ENCODE data around the gene SLAMF7. TPM values are rescaled to one million over a fixed set of nuclear protein-coding genes. Genes with fewer than 3 reads are reported as not detected.

SLAMF7 gene
- total RNA-seq, 1 donor: not detected

DNA sequence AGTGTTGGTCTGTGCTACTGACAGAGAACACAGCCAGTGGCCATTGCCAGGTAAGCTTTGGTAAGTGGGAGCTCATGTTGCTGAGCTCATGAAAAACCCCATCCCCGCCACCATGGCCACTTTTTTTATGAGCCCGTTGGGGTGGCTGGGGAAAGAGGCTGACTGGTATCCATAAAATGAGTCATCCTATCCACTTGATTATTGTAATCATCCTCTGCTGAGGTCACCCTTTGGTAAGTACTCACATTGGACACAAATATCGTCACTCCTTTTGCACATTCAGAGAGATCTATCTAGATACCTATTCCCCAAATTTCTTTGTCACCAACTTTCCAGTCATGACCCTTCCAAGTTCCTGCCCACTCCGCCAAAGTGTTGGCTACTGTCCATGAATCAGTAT, 22.0 kb downstream of the SLAMF7 start:
- no peaks in the 10 kb centered on the region for H3K9me3 ChIP-seq (ENCODE audit: low read depth, low read length)
- no peaks in the 10 kb centered on the region for H3K79me2 ChIP-seq (ENCODE audit: insufficient read depth, low read length)
- no peaks in the 10 kb centered on the region for H3K4me1 ChIP-seq (ENCODE audit: insufficient read depth, low read length)
- H3K4me2 ChIP-seq (ENCODE audit: insufficient read depth, low read length): no peak overlapping the region
- H3K27ac ChIP-seq (ENCODE audit: low read depth, low read length): no peak overlapping the region
- H4K20me1 ChIP-seq (ENCODE audit: insufficient read depth, low read length): no peaks in the 10 kb centered on the region
- DNase-seq (ENCODE audit: insufficient read length, low spot score, missing footprints): no peak
- H3K36me3 ChIP-seq (ENCODE audit: insufficient read depth, low read length): no peaks in the 10 kb centered on the region
- TF ChIP-seq CTCF (IDR thresholded peaks at IDR 0.05; ENCODE audit: extremely low read depth, low read depth, low read length): no peak
- no peaks in the 10 kb centered on the region for H3K27me3 ChIP-seq (ENCODE audit: insufficient read depth, low read length)
- H3K4me3 ChIP-seq (ENCODE audit: insufficient read depth, low read length): no peak overlapping the region
- no peak overlapping the region for H2AFZ ChIP-seq (ENCODE audit: low read length)

DNA sequence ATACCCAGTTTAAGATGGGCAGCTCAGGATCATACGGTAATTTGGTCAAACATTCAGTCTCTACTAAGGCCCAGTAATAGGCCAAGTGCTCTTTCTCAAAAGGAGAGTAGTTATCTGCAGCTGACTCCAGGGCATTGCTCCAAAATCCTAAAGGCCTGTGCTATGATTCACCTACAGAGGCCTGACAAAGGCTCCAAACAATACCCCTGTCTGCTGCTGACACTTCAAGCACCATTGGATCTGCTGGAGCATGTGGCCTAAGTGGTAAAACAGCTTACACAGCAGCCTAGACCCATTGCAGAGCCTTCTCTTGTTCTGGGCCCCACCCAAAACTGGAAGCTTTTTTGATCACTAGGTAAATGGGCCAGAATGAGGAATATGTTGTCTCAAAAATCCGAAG, 22.8 kb downstream of the SLAMF7 start:
- no peak overlapping the region for H3K4me3 ChIP-seq (ENCODE audit: insufficient read depth, low read length)
- no peaks in the 10 kb centered on the region for H3K4me1 ChIP-seq (ENCODE audit: insufficient read depth, low read length)
- H3K9me3 ChIP-seq (ENCODE audit: low read depth, low read length): no peaks in the 10 kb centered on the region
- DNase-seq (ENCODE audit: insufficient read length, low spot score, missing footprints): no peak
- no peak for TF ChIP-seq CTCF (IDR thresholded peaks at IDR 0.05; ENCODE audit: extremely low read depth, low read depth, low read length)
- no peak overlapping the region for H3K4me2 ChIP-seq (ENCODE audit: insufficient read depth, low read length)
- H2AFZ ChIP-seq (ENCODE audit: low read length): no peak overlapping the region
- no peaks in the 10 kb centered on the region for H3K36me3 ChIP-seq (ENCODE audit: insufficient read depth, low read length)
- no peaks in the 10 kb centered on the region for H3K79me2 ChIP-seq (ENCODE audit: insufficient read depth, low read length)
- H4K20me1 ChIP-seq (ENCODE audit: insufficient read depth, low read length): no peaks in the 10 kb centered on the region
- H3K27ac ChIP-seq (ENCODE audit: low read depth, low read length): no peak overlapping the region
- no peaks in the 10 kb centered on the region for H3K27me3 ChIP-seq (ENCODE audit: insufficient read depth, low read length)

GRCh38 chr1:160763993-160764392, 24.9 kb downstream of the SLAMF7 start:
- H3K36me3 ChIP-seq (ENCODE audit: insufficient read depth, low read length): no peaks in the 10 kb centered on the region
- H3K27me3 ChIP-seq (ENCODE audit: insufficient read depth, low read length): no peaks in the 10 kb centered on the region
- no peak for TF ChIP-seq CTCF (IDR thresholded peaks at IDR 0.05; ENCODE audit: extremely low read depth, low read depth, low read length)
- H3K79me2 ChIP-seq (ENCODE audit: insufficient read depth, low read length): no peaks in the 10 kb centered on the region
- no peak overlapping the region for H3K27ac ChIP-seq (ENCODE audit: low read depth, low read length)
- H3K4me3 ChIP-seq (ENCODE audit: insufficient read depth, low read length): no peak overlapping the region
- H3K4me1 ChIP-seq (ENCODE audit: insufficient read depth, low read length): no peaks in the 10 kb centered on the region
- H2AFZ ChIP-seq (ENCODE audit: low read length): no peak overlapping the region
- no peaks in the 10 kb centered on the region for H3K9me3 ChIP-seq (ENCODE audit: low read depth, low read length)
- no peak for DNase-seq (ENCODE audit: insufficient read length, low spot score, missing footprints)
- no peak overlapping the region for H3K4me2 ChIP-seq (ENCODE audit: insufficient read depth, low read length)
- no peaks in the 10 kb centered on the region for H4K20me1 ChIP-seq (ENCODE audit: insufficient read depth, low read length)

DNA sequence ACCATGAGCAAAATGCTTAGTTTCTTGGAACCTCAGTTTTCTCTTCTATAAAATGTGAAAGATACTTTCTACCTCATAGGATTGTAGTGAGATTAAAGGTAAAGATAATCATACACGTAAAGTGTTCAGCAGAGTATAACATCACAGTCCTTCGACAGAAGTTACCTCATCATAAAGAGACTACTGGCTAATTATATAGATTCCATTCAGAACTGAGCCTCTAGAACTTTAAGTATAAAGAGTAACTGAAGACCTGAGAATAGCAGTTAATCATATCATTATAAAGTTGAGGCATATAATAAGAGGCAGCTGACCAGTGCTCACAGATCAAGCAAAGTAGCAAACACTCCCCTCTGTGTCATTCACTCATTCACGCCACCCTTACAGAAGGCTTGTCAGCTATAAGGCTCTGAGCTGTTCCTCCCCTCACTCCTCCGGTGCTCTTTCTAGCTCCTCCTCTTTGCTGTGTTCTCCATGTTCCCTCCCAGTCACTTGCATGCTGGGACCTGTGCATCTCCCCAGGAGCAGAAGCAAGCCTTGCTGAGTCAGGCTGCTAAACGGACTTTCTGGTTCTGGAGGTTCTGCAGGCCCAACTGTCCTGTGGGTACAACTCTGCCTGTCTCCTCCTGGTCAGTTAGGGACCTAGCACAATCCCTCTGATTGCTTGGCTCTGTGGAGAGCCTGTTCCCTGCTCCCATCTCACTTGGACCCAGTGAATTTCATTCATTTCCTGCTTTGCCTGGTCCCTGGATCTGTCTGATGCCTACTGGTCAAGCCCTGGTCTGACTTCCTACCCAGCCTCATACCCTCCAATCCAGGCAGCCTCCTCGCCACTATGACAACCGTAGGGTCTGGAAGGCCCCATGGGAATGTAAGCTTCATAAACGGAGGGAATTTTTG, 28.6 kb downstream of the SLAMF7 start:
- H3K4me2 ChIP-seq (ENCODE audit: insufficient read depth, low read length): peak overlapping the region; percentile 46
- H3K9me3 ChIP-seq (ENCODE audit: low read depth, low read length): no peaks in the 10 kb centered on the region
- no peaks in the 10 kb centered on the region for H3K27me3 ChIP-seq (ENCODE audit: insufficient read depth, low read length)
- DNase-seq (ENCODE audit: insufficient read length, low spot score, missing footprints): no peak
- H4K20me1 ChIP-seq (ENCODE audit: insufficient read depth, low read length): no peaks in the 10 kb centered on the region
- no peaks in the 10 kb centered on the region for H3K4me1 ChIP-seq (ENCODE audit: insufficient read depth, low read length)
- H2AFZ ChIP-seq (ENCODE audit: low read length): peak overlapping the region; percentile 68
- no peaks in the 10 kb centered on the region for H3K36me3 ChIP-seq (ENCODE audit: insufficient read depth, low read length)
- no peak overlapping the region for H3K27ac ChIP-seq (ENCODE audit: low read depth, low read length)
- H3K79me2 ChIP-seq (ENCODE audit: insufficient read depth, low read length): no peaks in the 10 kb centered on the region
- H3K4me3 ChIP-seq (ENCODE audit: insufficient read depth, low read length): peak overlapping the region; percentile 53
- no peak for TF ChIP-seq CTCF (IDR thresholded peaks at IDR 0.05; ENCODE audit: extremely low read depth, low read depth, low read length)
